HL-60 (cell line): ENCODE data around the gene CDYL.

ENCODE experiments used
- CTCF ChIP-seq: IDR thresholded peaks from one replicate; pipeline ENCODE4 v1.5.1; 2011; ENCODE audit warnings: low read length, control low read depth, inconsistent platforms; ENCODE audit not compliant: insufficient read depth
- GABPA ChIP-seq: IDR thresholded peaks from 2 replicates; pipeline ENCODE4 v1.6.1; 2012; ENCODE audit warnings: low read depth
- POLR2AphosphoS5 ChIP-seq: IDR thresholded peaks from 2 replicates; pipeline ENCODE4 v1.6.1; 2012; ENCODE audit warnings: low read depth
- REST ChIP-seq: IDR thresholded peaks from 2 replicates; pipeline ENCODE4 v1.6.1; 2012; ENCODE audit warnings: low read depth; ENCODE audit not compliant: insufficient replicate concordance
- SPI1 ChIP-seq: IDR thresholded peaks from 2 replicates; pipeline ENCODE4 v1.6.1; 2012; ENCODE audit warnings: low read depth, mild to moderate bottlenecking, borderline replicate concordance

GRCh38 chr6:4905826-4906225 is 129.6 kb downstream of the CDYL start:
- TF ChIP-seq CTCF (no peak), REST (no peak), POLR2AphosphoS5 (no peak), GABPA (no peak), SPI1 (no peak)
